Measurements from ENCODE around the gene IMMP2L.

IMMP2L gene

GRCh38 chr7:111012799-111013675 lies 549.3 kb downstream of the IMMP2L start:
- DNase-seq, result peak; percentile 66

GRCh38 chr7:111012149-111012548 lies 550.1 kb downstream of the IMMP2L start:
- DNase-seq, result no peak

- DNase-seq, result no peak
Measured at GRCh38 chr7:111011520-111011919, 550.8 kb downstream of the IMMP2L start.

GRCh38 chr7:111010798-111011197 lies 551.5 kb downstream of the IMMP2L start:
- DNase-seq, result no peak

- DNase-seq, result no peak
Measured at GRCh38 chr7:111009526-111010040, 552.7 kb downstream of the IMMP2L start.

GRCh38 chr7:111006691-111007090 lies 555.6 kb downstream of the IMMP2L start:
- no peak for DNase-seq

- DNase-seq, result no peak
Measured at GRCh38 chr7:111006040-111006439, 556.3 kb downstream of the IMMP2L start.

- no peak for DNase-seq
Measured at GRCh38 chr7:111005445-111005844, 556.8 kb downstream of the IMMP2L start.

GRCh38 chr7:111004310-111004901 lies 557.9 kb downstream of the IMMP2L start:
- no peak for DNase-seq

- DNase-seq, result no peak
Measured at GRCh38 chr7:111003883-111004282, 558.4 kb downstream of the IMMP2L start.

- no peak for DNase-seq
Measured at GRCh38 chr7:110994028-110994967, 568.0 kb downstream of the IMMP2L start.

- no peak for DNase-seq
Measured at GRCh38 chr7:110988890-110989501, 573.3 kb downstream of the IMMP2L start.

- no peak for DNase-seq
Measured at GRCh38 chr7:110988348-110988747, 573.9 kb downstream of the IMMP2L start.

- no peak for DNase-seq
Measured at GRCh38 chr7:110987127-110987693, 575.1 kb downstream of the IMMP2L start.

GRCh38 chr7:110983822-110984456 lies 578.4 kb downstream of the IMMP2L start:
- DNase-seq, result no peak

- no peak for DNase-seq
Measured at GRCh38 chr7:110977127-110977737, 585.1 kb downstream of the IMMP2L start.

- DNase-seq, result no peak
Measured at GRCh38 chr7:110975486-110975885, 586.8 kb downstream of the IMMP2L start.

GRCh38 chr7:110974441-110974840 lies 587.9 kb downstream of the IMMP2L start:
- no peak for DNase-seq

GRCh38 chr7:110973196-110973990 lies 588.9 kb downstream of the IMMP2L start:
- DNase-seq, result no peak

GRCh38 chr7:110964775-110965174 lies 597.5 kb downstream of the IMMP2L start:
- no peak for DNase-seq

Data from activated effector memory CD4-positive, alpha-beta T cell treated with anti-CD3 and anti-CD28 coated beads, Interleukin-2, amount 50 U/mL, for 16 hours (primary cell).